GM23248 (cell line): ENCODE results near the gene XPO1.

Source experiments
- EZH2 ChIP-seq: fragments of 200-600 bp; sonication (generic); IDR thresholded peaks from 2 replicates; pipeline ENCODE4 v1.6.1; 2018; ENCODE audit warnings: antibody characterized with exemption, mild to moderate bottlenecking; ENCODE audit not compliant: insufficient read depth, poor library complexity, severe bottlenecking
- EZH2phosphoT487 ChIP-seq: fragments of 200-600 bp; sonication (generic); IDR thresholded peaks from 2 replicates; pipeline ENCODE4 v1.6.1; 2018; ENCODE audit warnings: antibody characterized with exemption, moderate library complexity, mild to moderate bottlenecking, low read depth; ENCODE audit not compliant: insufficient read depth

DNA sequence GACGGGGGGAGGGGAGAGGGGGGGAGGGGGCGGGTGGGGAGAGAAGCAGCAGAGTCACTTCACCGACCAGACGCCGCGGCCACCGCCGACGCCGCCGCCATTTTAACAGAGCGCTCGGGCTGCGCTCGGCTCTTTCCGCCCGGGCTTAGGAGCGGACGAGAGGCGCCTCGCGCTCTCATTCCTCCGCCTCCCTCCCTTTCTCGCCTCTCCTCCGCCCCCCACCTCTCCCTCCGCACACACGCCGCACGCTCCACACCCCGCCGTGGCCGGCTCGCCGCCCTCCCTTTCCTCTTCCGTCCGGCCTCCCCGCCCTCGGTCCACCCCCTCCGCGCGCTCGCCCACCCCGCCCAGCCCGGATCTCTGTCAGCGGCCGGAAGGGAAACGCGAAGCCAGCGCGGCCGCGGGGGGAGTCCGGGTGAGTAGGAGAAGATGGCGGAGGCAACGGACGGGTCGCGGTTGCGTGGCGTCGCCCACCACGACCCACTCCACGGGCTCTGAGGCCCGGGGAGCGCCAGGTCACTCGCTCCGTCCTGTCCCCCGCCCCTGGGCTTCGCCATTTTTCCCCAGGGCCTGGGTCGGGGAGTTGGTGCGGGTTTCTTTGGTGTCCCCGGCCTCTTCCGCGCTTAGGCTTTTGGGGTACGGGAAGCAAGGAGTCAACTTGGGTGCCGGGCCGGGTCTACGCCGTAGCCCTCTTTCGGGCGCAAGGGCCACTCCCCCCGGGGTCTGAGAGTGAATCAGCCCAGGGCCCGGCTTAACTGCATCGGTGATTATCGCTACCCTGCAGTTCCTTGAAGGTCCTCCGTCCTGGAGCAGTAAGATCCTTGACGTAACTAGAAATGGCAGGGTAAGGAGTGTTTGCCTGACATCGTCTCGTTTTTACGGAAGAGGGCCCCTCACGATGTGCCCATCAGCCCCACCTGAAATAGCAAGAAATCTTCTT lies 66.9 kb downstream of the XPO1 start, which contains the start of gene USP34:
- TF ChIP-seq EZH2 (no peak), EZH2phosphoT487 (no peak)
